Measurements from ENCODE around the gene DNAJB2.

- TF ChIP-seq REST (IDR thresholded peaks at IDR 0.05; ENCODE audit: insufficient read depth in 1 of 2, low read depth in 2 of 2, low read length in 1 of 2) (no peak), SIN3A (IDR thresholded peaks at IDR 0.05; ENCODE audit: borderline replicate concordance, insufficient read depth, low read depth, low read length) (no peak), CTCF (IDR thresholded peaks at IDR 0.05) (no peak), POLR2AphosphoS5 (IDR thresholded peaks at IDR 0.05; ENCODE audit: low read depth, low read length) (no peak), TCF7L2 (IDR thresholded peaks at IDR 0.05; ENCODE audit: low read depth, low read length) (no peak)
These were observed 10.6 kb downstream of the DNAJB2 start for GRCh38 chr2:219289537-219290361.

Data from Panc1 (cell line).